Measurements from ENCODE around the gene AKR1C1. TPM values are rescaled to one million over a fixed set of nuclear protein-coding genes. Genes with fewer than 3 reads are reported as not detected.
"Not testable (repeated sequence)": the region's sequence is repeated elsewhere in the genome, so short reads cannot be mapped to it uniquely, and the experiment has no call there.

The AKR1C1 gene
- total RNA-seq, 1 donor from 2014 or later = 1.3 TPM

GRCh38 chr10:4945766-4946717 lies 17.2 kb upstream of the AKR1C1 start:
- no peak for DNase-seq (ENCODE audit: low spot score)
- no peaks in the 10 kb centered on the region for H3K36me3 Mint-ChIP-seq (ENCODE audit: low read depth)
- no peaks in the 10 kb centered on the region for H3K27me3 Mint-ChIP-seq (ENCODE audit: low read depth)
- H3K27ac Mint-ChIP-seq (ENCODE audit: unreplicated experiment) = no peak overlapping the region
- no peak overlapping the region for H3K4me3 Mint-ChIP-seq (ENCODE audit: unreplicated experiment)
- no peaks in the 10 kb centered on the region for H3K9me3 Mint-ChIP-seq (ENCODE audit: low read depth)
- TF ChIP-seq CTCF (IDR thresholded peaks at IDR 0.05) = no peak
- peaks cover 52% of the 10 kb centered on the region for H3K4me1 Mint-ChIP-seq (ENCODE audit: low read depth)

GRCh38 chr10:4947039-4947634 lies 16.1 kb upstream of the AKR1C1 start:
- Mint-ChIP-seq H3K9me3 (ENCODE audit: low read depth) (no peaks in the 10 kb centered on the region), H3K4me1 (ENCODE audit: low read depth) (peaks cover 43% of the 10 kb centered on the region), H3K27ac (ENCODE audit: unreplicated experiment) (no peak overlapping the region), H3K27me3 (ENCODE audit: low read depth) (no peaks in the 10 kb centered on the region), H3K4me3 (ENCODE audit: unreplicated experiment) (no peak overlapping the region), H3K36me3 (ENCODE audit: low read depth) (no peaks in the 10 kb centered on the region)
- DNase-seq (ENCODE audit: low spot score) = no peak
- TF ChIP-seq CTCF (IDR thresholded peaks at IDR 0.05) = no peak

- no peak for DNase-seq (ENCODE audit: low spot score)
- H3K4me3 Mint-ChIP-seq (ENCODE audit: unreplicated experiment) = no peak overlapping the region
- no peaks in the 10 kb centered on the region for H3K9me3 Mint-ChIP-seq (ENCODE audit: low read depth)
- H3K36me3 Mint-ChIP-seq (ENCODE audit: low read depth) = no peaks in the 10 kb centered on the region
- H3K4me1 Mint-ChIP-seq (ENCODE audit: low read depth) = peaks cover 37% of the 10 kb centered on the region
- peak overlapping the region; percentile 53 for H3K27ac Mint-ChIP-seq (ENCODE audit: unreplicated experiment)
- no peaks in the 10 kb centered on the region for H3K27me3 Mint-ChIP-seq (ENCODE audit: low read depth)
- no peak for TF ChIP-seq CTCF (IDR thresholded peaks at IDR 0.05)
Observed at GRCh38 chr10:4947635-4948596, 15.3 kb upstream of the AKR1C1 start.

- H3K4me1 Mint-ChIP-seq (ENCODE audit: low read depth) = peaks cover 18% of the 10 kb centered on the region
- H3K27me3 Mint-ChIP-seq (ENCODE audit: low read depth); H3K36me3 Mint-ChIP-seq (ENCODE audit: low read depth); H3K27ac Mint-ChIP-seq (ENCODE audit: unreplicated experiment); H3K9me3 Mint-ChIP-seq (ENCODE audit: low read depth); H3K4me3 Mint-ChIP-seq (ENCODE audit: unreplicated experiment); DNase-seq (ENCODE audit: low spot score): not testable (repeated sequence)
Observed at GRCh38 chr10:4951512-4952162, 11.6 kb upstream of the AKR1C1 start.

- no peak for TF ChIP-seq CTCF (IDR thresholded peaks at IDR 0.05)
- DNase-seq (ENCODE audit: low spot score) = no peak
- H3K4me3 Mint-ChIP-seq (ENCODE audit: unreplicated experiment) = no peak overlapping the region
- H3K27ac Mint-ChIP-seq (ENCODE audit: unreplicated experiment) = no peak overlapping the region
- H3K9me3 Mint-ChIP-seq (ENCODE audit: low read depth) = no peaks in the 10 kb centered on the region
- no peaks in the 10 kb centered on the region for H3K36me3 Mint-ChIP-seq (ENCODE audit: low read depth)
- peaks cover 7% of the 10 kb centered on the region for H3K27me3 Mint-ChIP-seq (ENCODE audit: low read depth)
- H3K4me1 Mint-ChIP-seq (ENCODE audit: low read depth) = peaks cover under 1% of the 10 kb centered on the region
Observed at GRCh38 chr10:4953405-4953804, 9.8 kb upstream of the AKR1C1 start.

GRCh38 chr10:4956088-4956487 lies 7.1 kb upstream of the AKR1C1 start:
- not testable (repeated sequence) for H3K4me3 Mint-ChIP-seq (ENCODE audit: unreplicated experiment); H3K4me1 Mint-ChIP-seq (ENCODE audit: low read depth); H3K27me3 Mint-ChIP-seq (ENCODE audit: low read depth); H3K9me3 Mint-ChIP-seq (ENCODE audit: low read depth); H3K36me3 Mint-ChIP-seq (ENCODE audit: low read depth); H3K27ac Mint-ChIP-seq (ENCODE audit: unreplicated experiment); DNase-seq (ENCODE audit: low spot score)

- not testable (repeated sequence) for H3K27ac Mint-ChIP-seq (ENCODE audit: unreplicated experiment); H3K9me3 Mint-ChIP-seq (ENCODE audit: low read depth); H3K36me3 Mint-ChIP-seq (ENCODE audit: low read depth); H3K4me3 Mint-ChIP-seq (ENCODE audit: unreplicated experiment); H3K27me3 Mint-ChIP-seq (ENCODE audit: low read depth); DNase-seq (ENCODE audit: low spot score); H3K4me1 Mint-ChIP-seq (ENCODE audit: low read depth)
Observed at GRCh38 chr10:4956955-4957645, 6.1 kb upstream of the AKR1C1 start.

All from chondrocyte (in vitro differentiated cells).